NCI-H2029 (cell line): ENCODE results near the gene G6PD.
"Not testable (repeated sequence)": the region's sequence is repeated elsewhere in the genome, so short reads cannot be mapped to it uniquely, and the experiment has no call there.

Experiments used
- DNase-seq: peaks from one replicate; lab custom pipeline; 2025; lab: John Stamatoyannopoulos, UW

Gene G6PD

GRCh38 chrX:154546354-154547244 is at the start of gene G6PD:
G6PD (minus strand) TSS chrX:154546846; CDS start chrX:154546155, 691 bp downstream.
- peak; percentile 50 for DNase-seq

GRCh38 chrX:154595559-154596249 is 49.1 kb upstream of the G6PD start:
- DNase-seq: no peak

GRCh38 chrX:154594491-154594890 is 47.8 kb upstream of the G6PD start:
- DNase-seq: no peak

GRCh38 chrX:154593201-154593600 is 46.6 kb upstream of the G6PD start:
- no peak for DNase-seq

GRCh38 chrX:154592505-154592904 is 45.9 kb upstream of the G6PD start:
- DNase-seq: no peak

- DNase-seq: not testable (repeated sequence)
Measured at GRCh38 chrX:154590415-154590814, 43.8 kb upstream of the G6PD start.

- DNase-seq: not testable (repeated sequence)
Measured at GRCh38 chrX:154584585-154585183, 38.0 kb upstream of the G6PD start, which contains the start of gene CTAG1A. CTAG1A (plus strand) TSS chrX:154585133; CDS start chrX:154585207, 74 bp downstream.

DNA sequence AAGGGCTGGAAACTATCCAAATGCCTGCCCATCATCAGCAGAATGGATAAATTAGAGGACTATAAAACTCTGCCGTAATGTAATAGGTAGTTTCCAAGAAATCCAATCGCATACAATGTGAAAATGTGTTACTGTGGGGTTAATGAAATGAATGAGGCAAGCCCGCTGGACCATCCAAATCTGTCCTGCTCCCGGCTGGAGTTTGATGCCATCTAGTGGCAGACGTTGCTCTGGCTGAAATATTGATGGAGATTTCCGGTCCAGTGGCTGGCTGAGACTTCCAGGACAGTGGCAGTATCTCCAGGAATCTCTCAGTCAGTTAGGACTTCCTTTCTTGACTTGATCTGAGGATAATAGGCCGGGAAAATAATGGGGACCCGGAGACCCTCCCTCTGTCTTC is 36.3 kb upstream of the G6PD start:
- DNase-seq: not testable (repeated sequence)

GRCh38 chrX:154575076-154575475 is 28.4 kb upstream of the G6PD start:
- DNase-seq: not testable (repeated sequence)

GRCh38 chrX:154573061-154573460 is 26.4 kb upstream of the G6PD start:
- not testable (repeated sequence) for DNase-seq

DNA sequence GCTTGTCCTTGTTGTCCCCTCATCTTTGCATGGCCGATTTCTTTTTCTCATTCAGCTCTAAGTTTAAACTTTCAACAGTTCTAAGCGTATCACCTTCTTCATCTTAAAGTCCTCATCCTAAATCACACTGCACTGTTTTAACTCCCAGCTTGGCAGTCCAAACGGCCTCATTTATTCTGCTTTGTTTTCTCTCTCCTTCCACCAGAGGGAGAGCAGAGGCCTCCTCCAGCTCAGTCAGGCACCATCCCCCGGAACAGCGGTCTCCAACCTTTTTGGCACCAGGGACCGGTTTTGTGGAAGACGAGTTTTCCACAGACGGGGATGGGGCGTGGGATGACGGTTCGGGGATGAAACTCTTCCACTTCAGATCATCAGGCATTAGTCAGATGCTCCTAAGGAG is 23.7 kb upstream of the G6PD start:
- DNase-seq: not testable (repeated sequence)

- DNase-seq: not testable (repeated sequence)
Measured at GRCh38 chrX:154562295-154562694, 15.6 kb upstream of the G6PD start.

GRCh38 chrX:154560326-154560725 is 13.7 kb upstream of the G6PD start:
- not testable (repeated sequence) for DNase-seq

GRCh38 chrX:154558896-154559295 is 12.2 kb upstream of the G6PD start:
- DNase-seq: not testable (repeated sequence)

- not testable (repeated sequence) for DNase-seq
Measured at GRCh38 chrX:154558060-154558690, 11.5 kb upstream of the G6PD start.

- DNase-seq: not testable (repeated sequence)
Measured at GRCh38 chrX:154552112-154552806, 5.6 kb upstream of the G6PD start.

DNA sequence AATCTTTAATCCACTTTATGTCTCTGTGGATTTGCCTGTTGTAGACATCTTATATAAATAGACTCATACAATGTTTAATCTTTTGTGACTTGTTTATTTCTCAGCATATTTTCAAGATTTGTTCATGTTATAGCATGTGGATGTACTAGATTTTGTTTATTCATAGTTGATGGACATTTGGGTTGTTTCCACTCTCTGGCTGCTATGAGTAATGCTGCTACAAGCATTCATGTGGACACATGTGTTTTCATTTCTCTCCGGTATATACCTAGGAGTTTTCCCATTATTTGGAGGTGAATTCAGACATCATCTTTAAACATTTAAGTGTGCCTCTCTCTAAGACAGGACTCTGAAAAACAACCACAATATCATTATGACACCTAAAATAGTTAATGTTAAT is 3.1 kb upstream of the G6PD start:
- DNase-seq: no peak

GRCh38 chrX:154548028-154548316 is 1.3 kb upstream of the G6PD start:
- no peak for DNase-seq

- peak; percentile 81 for DNase-seq
Measured at GRCh38 chrX:154547245-154548027, 790 bp upstream of the G6PD start, which contains the start of gene IKBKG. IKBKG (plus strand) TSS chrX:154547620; CDS start chrX:154552003, 4,383 bp downstream.

GRCh38 chrX:154545673-154546274 is 872 bp downstream of the G6PD start:
- DNase-seq: no peak
